Spleen (tissue), 11 donors: ENCODE measurements around the gene RGL1. TPM values are rescaled to one million over a fixed set of nuclear protein-coding genes. Genes with fewer than 3 reads are reported as not detected.

ENCODE experiments used
- DNase-seq: peaks from one replicate; pipeline ENCODE4 v3.0.0-alpha.2; 2020
- H3K27ac ChIP-seq, 8 donors: fragments of 200-600 bp; sonication (generic) in 7 of 8; 1 replicate in 4 of 8; 2 replicates in 4 of 8; pipeline versions ENCODE4 v1.5.0 to v1.8.0; 2016 to 2021; ENCODE audit warnings: inconsistent platforms in 4 of 8, mild to moderate bottlenecking in 4 of 8, moderate library complexity in 1 of 8
- H3K27me3 ChIP-seq, 7 donors: fragments of 200-600 bp; sonication (generic) in 6 of 7; replicated peaks in 1 of 7; 1 replicate in 4 of 7; 2 replicates in 3 of 7; pipeline versions ENCODE4 v1.5.0 to v1.8.0; 2016 to 2021; ENCODE audit warnings: inconsistent platforms in 3 of 7, mild to moderate bottlenecking in 1 of 7
- H3K36me3 ChIP-seq, 6 donors: fragments of 200-600 bp; sonication (generic) in 5 of 6; 1 replicate in 4 of 6; 2 replicates in 2 of 6; pipeline versions ENCODE4 v1.5.0 to v1.8.0; 2016 to 2021; ENCODE audit warnings: inconsistent platforms in 2 of 6
- H3K4me1 ChIP-seq, 6 donors: fragments of 200-600 bp; sonication (generic) in 5 of 6; 1 replicate in 3 of 6; 2 replicates in 3 of 6; pipeline versions ENCODE4 v1.5.0 to v1.8.0; 2016 to 2021; ENCODE audit warnings: inconsistent platforms in 3 of 6
- H3K4me3 ChIP-seq, 8 donors: fragments of 200-600 bp; sonication (generic) in 7 of 8; 1 replicate in 4 of 8; 2 replicates in 4 of 8; pipeline versions ENCODE4 v1.5.0 to v1.8.0; 2016 to 2021; ENCODE audit warnings: inconsistent platforms in 4 of 8, mild to moderate bottlenecking in 4 of 8, moderate library complexity in 2 of 8
- H3K9me3 ChIP-seq, 8 donors: fragments of 200-600 bp; sonication (generic) in 7 of 8; 1 replicate in 4 of 8; 2 replicates in 4 of 8; pipeline versions ENCODE4 v1.5.0 to v1.8.0; 2016 to 2021; ENCODE audit warnings: inconsistent platforms in 4 of 8
- CTCF ChIP-seq, 11 experiments: fragments of 200-600 bp in 7 of 11; fragments of 450-650 bp in 4 of 11; sonication (generic) in 4 of 11; IDR thresholded peaks in 8 of 11; conservative IDR thresholded peaks in 3 of 11; 1 replicate in 7 of 11; 2 replicates in 4 of 11; pipeline versions ENCODE4 v1.4.0 to v1.8.0; 2016 to 2021; ENCODE audit warnings: antibody characterized with exemption in 11 of 11, inconsistent platforms in 4 of 11, mild to moderate bottlenecking in 1 of 11
- POLR2A ChIP-seq, 3 donors: fragments of 450-650 bp; IDR thresholded peaks; one replicate each; pipeline ENCODE4 v1.5.1; 2017; ENCODE audit warnings: antibody characterized with exemption in 3 of 3, mild to moderate bottlenecking in 1 of 3
- POLR2AphosphoS5 ChIP-seq, 3 donors: sonication (generic); formaldehyde crosslinking; IDR thresholded peaks; one replicate each; pipeline ENCODE4 v1.5.1; 2017; ENCODE audit warnings: antibody characterized with exemption in 3 of 3
- WGBS, 5 donors: extraction: QIAGEN DNeasy Blood & Tissue Kit in 3 of 5; methylation state at CpG; one replicate each; pipeline versions ENCODE4 v1.1.5 to v1.1.7; 2013 to 2018; 5-methylcytosine and 5-hydroxymethylcytosine counted together
- intact Hi-C: fragments of 100-400 bp; cut with DNase I; formaldehyde crosslinking; loops from one replicate; pipeline ENCODE4 v1.15.0; 2023; ENCODE audit warnings: low total_unique reads
- polyA plus RNA-seq, 3 donors: library from polyadenylated mRNA; stranded (reverse); fragments of 200-250 nt; gene quantifications; one replicate each; pipeline ENCODE4 v1.2.1, GENCODE V29; 2013
- total RNA-seq, 7 donors: library from RNA; depleted of rRNA in 3 of 7; stranded (reverse); fragments of >200 nt in 3 of 7; fragmentation: NEBNext Ultra II Directional in 4 of 7; extraction: Animal tissue kit (Norgen Biotek cat#: 25700) in 4 of 7; gene quantifications; one replicate each; pipeline versions ENCODE4 v1.1.0 to v1.2.1, GENCODE V29; 2016 to 2021
- donor health status: healthy with polysubstance abuse.
- donor health status: DM: no; HTN: no; CAD: no; lungs with moderate emphysema.
- donor health status: DM: no; HTN: no; CAD: no.
- donor health status: Bipolar disorder and iron deficiency.
- donor health status: healthy.
- donor health status: DM: no; HTN: no; CAD: no.
- donor health status: DM: yes; HTN: yes; CAD: no.

RGL1 gene
- total and polyA plus RNA-seq, 10 donors: 14.3 to 126 (median 71.4) TPM

- Histone ChIP-seq H3K27me3 (no peaks in the 10 kb centered on the region), H3K4me3 (no peak overlapping the region), H3K27ac (no peak overlapping the region), H3K36me3 (no peaks in the 10 kb centered on the region), H3K9me3 (peaks cover 0 to 20% (median 6%) of the 10 kb centered on the region in 8 donors), H3K4me1 (no peaks in the 10 kb centered on the region)
- intact Hi-C loops: no loop called here
- WGBS, 5 donors: 82 to 93% (median 85%) methylated on average over 3 of the region's 3 CpGs
- TF ChIP-seq CTCF (IDR thresholded peaks at IDR 0.05 in 8 of 11, conservative IDR thresholded peaks at IDR 0.05 in 3 of 11) (no peak), POLR2AphosphoS5 (IDR thresholded peaks at IDR 0.05) (no peak), POLR2A (IDR thresholded peaks at IDR 0.05) (no peak)
- DNase-seq: no peak
Observed at GRCh38 chr1:183776731-183777130, 28.2 kb upstream of the RGL1 start.

- Histone ChIP-seq H3K9me3 (peaks cover 0 to 16% (median 6%) of the 10 kb centered on the region in 8 donors), H3K4me1 (no peaks in the 10 kb centered on the region), H3K4me3 (no peak overlapping the region), H3K27me3 (no peaks in the 10 kb centered on the region), H3K36me3 (no peaks in the 10 kb centered on the region), H3K27ac (no peak overlapping the region)
- 75 to 91% (median 88%) methylated on average over 3 of the region's 3 CpGs for WGBS, 5 donors
- DNase-seq: no peak
- TF ChIP-seq CTCF (IDR thresholded peaks at IDR 0.05 in 8 of 11, conservative IDR thresholded peaks at IDR 0.05 in 3 of 11) (no peak), POLR2AphosphoS5 (IDR thresholded peaks at IDR 0.05) (no peak), POLR2A (IDR thresholded peaks at IDR 0.05) (no peak)
- intact Hi-C loops: no loop called here
Observed at GRCh38 chr1:183777328-183777727, 27.6 kb upstream of the RGL1 start.

GRCh38 chr1:183778045-183778444 lies 26.9 kb upstream of the RGL1 start:
- Histone ChIP-seq H3K9me3 (peaks cover 0 to 16% (median 6%) of the 10 kb centered on the region in 8 donors), H3K4me3 (no peak overlapping the region), H3K27me3 (no peaks in the 10 kb centered on the region), H3K27ac (no peak overlapping the region), H3K4me1 (no peaks in the 10 kb centered on the region), H3K36me3 (no peaks in the 10 kb centered on the region)
- TF ChIP-seq POLR2AphosphoS5 (IDR thresholded peaks at IDR 0.05) (no peak), CTCF (IDR thresholded peaks at IDR 0.05 in 8 of 11, conservative IDR thresholded peaks at IDR 0.05 in 3 of 11) (no peak), POLR2A (IDR thresholded peaks at IDR 0.05) (no peak)
- WGBS, 5 donors: 70 to 86% (median 81%) methylated on average over 3 of the region's 3 CpGs
- intact Hi-C loops: no loop called here
- no peak for DNase-seq

GRCh38 chr1:183778568-183779433 lies 26.1 kb upstream of the RGL1 start:
- no peak for DNase-seq
- intact Hi-C loops: no loop called here
- Histone ChIP-seq H3K27me3 (no peaks in the 10 kb centered on the region), H3K4me1 (no peaks in the 10 kb centered on the region), H3K4me3 (no peak overlapping the region), H3K36me3 (no peaks in the 10 kb centered on the region), H3K27ac (no peak overlapping the region), H3K9me3 (peaks cover 0 to 16% (median 6%) of the 10 kb centered on the region in 8 donors)
- TF ChIP-seq POLR2AphosphoS5 (IDR thresholded peaks at IDR 0.05): no peak
- no peak for TF ChIP-seq POLR2A (IDR thresholded peaks at IDR 0.05)
- TF ChIP-seq CTCF (IDR thresholded peaks at IDR 0.05 in 8 of 11, conservative IDR thresholded peaks at IDR 0.05 in 3 of 11): no peak
- 82 to 96% (median 93%) methylated on average over 4 of the region's 4 CpGs for WGBS, 5 donors
